B cell (primary cell): ENCODE measurements around the gene DOK7. TPM values are rescaled to one million over a fixed set of nuclear protein-coding genes. Genes with fewer than 3 reads are reported as not detected.

Experiments
- ATAC-seq: fragments of 200-7000 bp; cut with Tn5 transposase; one replicate; pipeline ENCODE4 v1.10.0; 2021; ENCODE audit warnings: low read depth, mild to moderate bottlenecking, moderate number of reproducible peaks, moderate library complexity
- CTCF ChIA-PET: fragments of 350-600 bp; sonication (Branson Sonifier 250); formaldehyde crosslinking; loops from one replicate; lab custom pipeline; 2021; ENCODE audit warnings: antibody characterized with exemption, inconsistent platforms; lab: Charles Lee
- POLR2A ChIA-PET: fragments of 350-600 bp; sonication (Branson Sonifier 250); formaldehyde crosslinking; loops from one replicate; lab custom pipeline; 2021; ENCODE audit warnings: antibody characterized with exemption; lab: Charles Lee
- DNase-seq: peaks from one replicate; pipeline ENCODE4 v3.0.0; 2013
- H2AFZ ChIP-seq: 2 replicates; pipeline ENCODE4 v1.6.1; 2012; ENCODE audit warnings: mild to moderate bottlenecking, low read depth, low read length; ENCODE audit not compliant: insufficient read depth, poor library complexity, severe bottlenecking
- H3K27ac ChIP-seq, 2 donors: 1 replicate in 1 of 2; 2 replicates in 1 of 2; pipeline ENCODE4 v1.5.1; 2012 to 2013; ENCODE audit warnings: low read length in 2 of 2, mild to moderate bottlenecking in 2 of 2, moderate library complexity in 1 of 2
- H3K27me3 ChIP-seq, 4 experiments: fragments of 200-600 bp in 1 of 4; sonication (generic) in 1 of 4; replicated peaks in 1 of 4; 1 replicate in 2 of 4; 2 replicates in 2 of 4; pipeline versions ENCODE4 v1.6.1 to v1.7.0; 2013 to 2016; ENCODE audit warnings: low read length in 3 of 4, mild to moderate bottlenecking in 2 of 4, mixed read lengths in 1 of 4, moderate library complexity in 1 of 4; ENCODE audit not compliant: insufficient read depth in 4 of 4, control insufficient read depth in 3 of 4; ENCODE audit errors: control extremely low read depth in 1 of 4
- H3K36me3 ChIP-seq, 2 experiments: replicated peaks in 1 of 2; 1 replicate in 1 of 2; 2 replicates in 1 of 2; pipeline versions ENCODE4 v1.6.1 to v1.7.1; 2013; ENCODE audit warnings: low read length in 1 of 2; ENCODE audit not compliant: insufficient read depth in 2 of 2, control insufficient read depth in 1 of 2; ENCODE audit errors: control extremely low read depth in 1 of 2, extremely low read depth in 1 of 2
- H3K4me1 ChIP-seq, 2 donors: fragments of 200-600 bp in 1 of 2; sonication (generic) in 1 of 2; 1 replicate in 1 of 2; 2 replicates in 1 of 2; pipeline versions ENCODE4 v1.5.1 to v1.6.1; 2013 to 2017; ENCODE audit warnings: low read length in 2 of 2; ENCODE audit not compliant: control insufficient read depth in 2 of 2, insufficient read depth in 2 of 2
- H3K4me2 ChIP-seq: replicated peaks from 2 replicates; pipeline ENCODE3; 2012; ENCODE audit warnings: mild to moderate bottlenecking, low read depth, low read length; ENCODE audit not compliant: poor library complexity, severe bottlenecking
- H3K4me3 ChIP-seq, 5 experiments: fragments of 200-600 bp in 1 of 5; sonication (generic) in 1 of 5; 1 replicate in 3 of 5; 2 replicates in 2 of 5; pipeline versions ENCODE4 v1.5.1 to v1.7.0; 2011 to 2016; ENCODE audit warnings: low read length in 4 of 5, mild to moderate bottlenecking in 4 of 5, low read depth in 2 of 5, control low read depth in 1 of 5, moderate library complexity in 1 of 5; ENCODE audit not compliant: insufficient read depth in 1 of 5; ENCODE audit errors: control extremely low read depth in 1 of 5, extremely low read depth in 1 of 5
- H3K79me2 ChIP-seq: fragments of 200-600 bp; sonication (generic); one replicate; pipeline ENCODE4 v1.6.0; 2016; ENCODE audit warnings: low read length; ENCODE audit not compliant: control insufficient read depth, insufficient read depth
- H3K9ac ChIP-seq: fragments of 200-600 bp; sonication (generic); 2 replicates; pipeline ENCODE4 v1.6.1; 2017; ENCODE audit warnings: mild to moderate bottlenecking, low read length, moderate library complexity
- H3K9me3 ChIP-seq, 3 donors: one replicate each; pipeline versions ENCODE4 v1.6.1 to v1.7.1; 2013; ENCODE audit warnings: low read length in 2 of 3; ENCODE audit not compliant: control insufficient read depth in 2 of 3, insufficient read depth in 1 of 3; ENCODE audit errors: control extremely low read depth in 1 of 3
- H4K20me1 ChIP-seq: 2 replicates; pipeline ENCODE4 v1.6.0; 2012; ENCODE audit warnings: mild to moderate bottlenecking, low read length; ENCODE audit not compliant: insufficient read depth, control insufficient read depth, poor library complexity, severe bottlenecking
- H3K27ac Mint-ChIP-seq: one replicate; pipeline ENCODE4 v1.8.0; 2021; ENCODE audit warnings: mixed read lengths
- H3K27me3 Mint-ChIP-seq: one replicate; pipeline ENCODE4 v1.8.0; 2021; ENCODE audit warnings: mixed read lengths
- H3K4me1 Mint-ChIP-seq: one replicate; pipeline ENCODE4 v1.8.0; 2021; ENCODE audit warnings: mixed read lengths
- H3K4me3 Mint-ChIP-seq: one replicate; pipeline ENCODE4 v1.8.0; 2021; ENCODE audit warnings: mixed read lengths
- H3K9me3 Mint-ChIP-seq: one replicate; pipeline ENCODE4 v1.8.0; 2022; ENCODE audit warnings: mixed read lengths; ENCODE audit not compliant: insufficient read depth
- EZH2 ChIP-seq: IDR thresholded peaks from 2 replicates; pipeline ENCODE4 v1.6.1; 2012; ENCODE audit warnings: borderline replicate concordance, low read depth, mild to moderate bottlenecking, moderate library complexity, low read length; ENCODE audit not compliant: insufficient read depth, poor library complexity, severe bottlenecking
- WGBS: methylation state at CpG from one replicate; pipeline ENCODE4 v1.1.5; 2013; ENCODE audit warnings: missing lambda C conversion rate; ENCODE audit not compliant: insufficient coverage; 5-methylcytosine and 5-hydroxymethylcytosine counted together
- intact Hi-C: fragments of 100-400 bp; cut with micrococcal nuclease; formaldehyde crosslinking; loops from one replicate; pipeline ENCODE4 v1.10.0; 2022
- polyA plus RNA-seq: library from polyadenylated mRNA; depleted of rRNA; stranded (reverse); fragments of >200 nt; gene quantifications from 2 replicates; pipeline ENCODE4 v1.2.3, GENCODE V29; 2012
- total RNA-seq, 2 donors: library from RNA; stranded (reverse); fragments of 120-200 nt in 1 of 2; gene quantifications; 1 replicate in 1 of 2; 2 replicates in 1 of 2; pipeline versions ENCODE4 v1.2.3 to v1.2.4, GENCODE V29; 2013 to 2022
- TF ChIP-seq, protein P1 (sequence below): fragments of 200-600 bp; IDR thresholded peaks from one replicate; pipeline ENCODE4 v1.8.0; 2022; ENCODE audit warnings: antibody characterized with exemption, mild to moderate bottlenecking

The DOK7 gene
- total and polyA plus RNA-seq, 2 donors (not counting 1 experiment from before 2014, with no cell fraction given), result 24.1 to 24.8 TPM

DNA sequence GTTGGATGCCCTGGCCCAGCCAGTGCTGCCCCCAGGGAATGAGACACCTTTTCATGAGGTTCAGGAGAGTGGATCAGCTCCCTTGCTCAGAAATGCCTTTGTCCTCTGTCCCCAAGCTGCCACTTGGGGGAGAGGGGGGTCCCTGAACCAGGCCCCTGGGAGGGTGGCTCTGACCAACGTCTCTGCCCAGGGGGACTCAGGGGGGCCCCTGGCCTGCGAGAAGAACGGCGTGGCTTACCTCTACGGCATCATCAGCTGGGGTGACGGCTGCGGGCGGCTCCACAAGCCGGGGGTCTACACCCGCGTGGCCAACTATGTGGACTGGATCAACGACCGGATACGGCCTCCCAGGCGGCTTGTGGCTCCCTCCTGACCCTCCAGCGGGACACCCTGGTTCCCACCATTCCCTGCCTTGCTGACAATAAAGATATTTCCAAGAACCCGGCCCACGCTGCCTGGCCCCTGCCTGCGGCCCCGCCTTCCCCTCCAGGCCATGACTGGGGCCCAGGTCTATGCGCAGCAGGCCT, 14.0 kb upstream of the DOK7 start:
- Mint-ChIP-seq H3K9me3 (peaks cover 5% of the 10 kb centered on the region), H3K27me3 (peaks cover 5% of the 10 kb centered on the region), H3K27ac (no peak overlapping the region), H3K4me3 (no peak overlapping the region), H3K4me1 (no peaks in the 10 kb centered on the region)
- H3K27me3 ChIP-seq, result no peaks in the 10 kb centered on the region
- H3K4me3 ChIP-seq, result no peak overlapping the region
- no peak for TF ChIP-seq EZH2
- TF ChIP-seq, protein P1, sequence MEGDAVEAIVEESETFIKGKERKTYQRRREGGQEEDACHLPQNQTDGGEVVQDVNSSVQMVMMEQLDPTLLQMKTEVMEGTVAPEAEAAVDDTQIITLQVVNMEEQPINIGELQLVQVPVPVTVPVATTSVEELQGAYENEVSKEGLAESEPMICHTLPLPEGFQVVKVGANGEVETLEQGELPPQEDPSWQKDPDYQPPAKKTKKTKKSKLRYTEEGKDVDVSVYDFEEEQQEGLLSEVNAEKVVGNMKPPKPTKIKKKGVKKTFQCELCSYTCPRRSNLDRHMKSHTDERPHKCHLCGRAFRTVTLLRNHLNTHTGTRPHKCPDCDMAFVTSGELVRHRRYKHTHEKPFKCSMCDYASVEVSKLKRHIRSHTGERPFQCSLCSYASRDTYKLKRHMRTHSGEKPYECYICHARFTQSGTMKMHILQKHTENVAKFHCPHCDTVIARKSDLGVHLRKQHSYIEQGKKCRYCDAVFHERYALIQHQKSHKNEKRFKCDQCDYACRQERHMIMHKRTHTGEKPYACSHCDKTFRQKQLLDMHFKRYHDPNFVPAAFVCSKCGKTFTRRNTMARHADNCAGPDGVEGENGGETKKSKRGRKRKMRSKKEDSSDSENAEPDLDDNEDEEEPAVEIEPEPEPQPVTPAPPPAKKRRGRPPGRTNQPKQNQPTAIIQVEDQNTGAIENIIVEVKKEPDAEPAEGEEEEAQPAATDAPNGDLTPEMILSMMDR, result no peak
- H3K9me3 ChIP-seq, result no peaks in the 10 kb centered on the region
- H3K27ac ChIP-seq, result no peak overlapping the region
- ChIA-PET CTCF (interaction anchor here (0.6 kb wide), 1 partner anchor 117 kb away, joined by 3 read pairs; no protein-coding TSS in a partner anchor), POLR2A (no interaction called here)
- WGBS, result 83% methylated on average over 16 of the region's 21 CpGs
- H4K20me1 ChIP-seq, result no peaks in the 10 kb centered on the region
- intact Hi-C loops, result loop anchor here (10.0 kb wide), 1 partner anchor 244 kb away; no protein-coding TSS in a partner anchor
- no peak overlapping the region for H2AFZ ChIP-seq
- no peak overlapping the region for H3K4me2 ChIP-seq
- no peaks in the 10 kb centered on the region for H3K36me3 ChIP-seq
- ATAC-seq (no peak), DNase-seq (no peak)
- H3K79me2 ChIP-seq, result no peaks in the 10 kb centered on the region
- H3K9ac ChIP-seq, result no peak overlapping the region
- H3K4me1 ChIP-seq, result no peaks in the 10 kb centered on the region

DNA sequence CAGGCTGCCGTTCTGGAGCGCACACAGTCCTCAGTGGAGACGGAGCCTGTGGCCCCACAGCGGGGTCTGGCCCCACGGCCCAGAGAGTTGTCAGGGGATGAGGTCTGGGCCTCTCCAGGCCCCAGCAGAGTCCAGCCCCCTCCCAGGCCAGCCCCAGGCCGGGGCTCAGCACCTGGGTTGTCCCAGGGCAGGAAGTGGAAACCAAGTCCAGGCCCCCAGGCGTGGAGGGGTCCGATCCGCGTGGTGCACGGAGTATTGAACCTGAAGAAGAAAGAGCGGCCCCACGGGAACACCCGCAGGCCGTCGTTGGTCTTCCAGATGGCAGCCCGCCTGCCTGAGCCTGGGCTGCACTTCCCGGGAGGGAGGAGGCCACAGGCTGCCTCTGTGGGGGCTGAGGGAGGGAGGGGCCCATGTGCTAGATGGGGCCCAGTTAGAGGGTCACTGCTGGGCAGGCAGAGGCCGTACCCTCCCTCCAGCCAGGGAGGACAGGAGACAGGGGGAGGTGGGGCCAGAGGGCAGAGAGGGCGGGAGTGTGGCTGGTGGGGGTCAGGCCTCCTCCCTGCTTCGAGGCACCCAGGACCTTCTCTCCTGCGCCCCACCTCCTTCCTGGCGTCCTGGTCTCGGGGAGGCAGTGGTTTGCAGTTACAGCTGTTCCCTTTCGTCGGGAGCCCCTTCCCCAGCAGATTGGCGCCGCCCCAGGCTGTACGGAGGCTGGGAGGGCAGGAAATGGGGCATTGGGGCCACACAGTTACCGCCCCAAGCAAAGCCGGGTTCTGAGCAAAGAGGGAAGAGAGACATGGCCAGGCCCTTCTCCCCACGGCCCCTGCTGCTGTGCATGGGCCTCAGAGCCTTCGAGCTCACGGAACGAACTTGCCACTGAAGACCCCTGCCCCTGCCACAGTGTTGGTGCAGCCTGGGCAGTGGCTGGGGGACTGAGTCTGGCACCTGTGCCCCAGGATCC, 13.3 kb upstream of the DOK7 start:
- Mint-ChIP-seq H3K4me1 (no peaks in the 10 kb centered on the region), H3K27ac (no peak overlapping the region), H3K4me3 (no peak overlapping the region), H3K9me3 (peaks cover 9% of the 10 kb centered on the region), H3K27me3 (peaks cover 5% of the 10 kb centered on the region)
- Histone ChIP-seq H3K4me3 (no peak overlapping the region), H3K36me3 (no peaks in the 10 kb centered on the region), H3K27me3 (no peaks in the 10 kb centered on the region), H3K4me1 (no peaks in the 10 kb centered on the region), H3K79me2 (no peaks in the 10 kb centered on the region), H2AFZ (no peak overlapping the region), H3K9ac (no peak overlapping the region), H3K27ac (no peak overlapping the region), H3K9me3 (peaks cover 0 to 3% (median 1%) of the 10 kb centered on the region in 3 donors), H4K20me1 (no peaks in the 10 kb centered on the region), H3K4me2 (no peak overlapping the region)
- TF ChIP-seq, protein P1, result no peak
- no peak for TF ChIP-seq EZH2
- ATAC-seq (no peak), DNase-seq (no peak)
- 49% methylated on average over 34 of the region's 35 CpGs for WGBS
- ChIA-PET POLR2A (no interaction called here), CTCF (no interaction called here)
- intact Hi-C loops, result loop anchor here (10.0 kb wide), 1 partner anchor 245 kb away; no protein-coding TSS in a partner anchor
